HepG2 (cell line): Measurements from ENCODE around the gene CYB5D1. TPM values are rescaled to one million over a fixed set of nuclear protein-coding genes. Genes with fewer than 3 reads are reported as not detected.

Source experiments
- ATF7 ChIP-seq, 2 experiments: fragments of 450-650 bp in 1 of 2; sonication (generic) in 1 of 2; formaldehyde crosslinking in 1 of 2; IDR thresholded peaks; 2 replicates each; pipeline versions ENCODE4 v1.4.0 to v1.6.1; 2016 to 2020; ENCODE audit warnings: antibody characterized with exemption in 1 of 2, mild to moderate bottlenecking in 1 of 2, missing genetic modification reagents in 1 of 2
- CBX1 ChIP-seq: IDR thresholded peaks from one replicate; pipeline ENCODE4 v1.6.1; 2016; ENCODE audit warnings: antibody characterized with exemption, low read depth
- CEBPZ ChIP-seq: IDR thresholded peaks from 2 replicates; pipeline ENCODE4 v1.6.1; 2012; ENCODE audit warnings: low read length, improper control_type of control experiment
- NFAT5 ChIP-seq: sonication (generic); formaldehyde crosslinking; IDR thresholded peaks from 2 replicates; pipeline ENCODE4 v1.4.0; 2020; ENCODE audit warnings: missing genetic modification reagents
- NKX3-1 ChIP-seq: sonication (generic); formaldehyde crosslinking; IDR thresholded peaks from 2 replicates; pipeline ENCODE4 v1.5.0; 2020; ENCODE audit warnings: missing genetic modification reagents
- POLR2A ChIP-seq, 2 experiments: IDR thresholded peaks; 2 replicates each; pipeline ENCODE4 v1.6.1; 2011; ENCODE audit warnings: low read depth in 2 of 2, low read length in 2 of 2, mild to moderate bottlenecking in 1 of 2, moderate library complexity in 1 of 2; ENCODE audit not compliant: insufficient read depth in 1 of 2
- POLR2G ChIP-seq: fragments of 200-400 bp; formaldehyde crosslinking; IDR thresholded peaks from 2 replicates; pipeline ENCODE4 v1.6.1; 2018; ENCODE audit warnings: mild to moderate bottlenecking, low read depth, low read length, moderate library complexity
- SP140L ChIP-seq: sonication (generic); formaldehyde crosslinking; IDR thresholded peaks from 2 replicates; pipeline ENCODE4 v1.4.0; 2020; ENCODE audit warnings: missing genetic modification reagents, borderline replicate concordance
- STAT5B ChIP-seq: sonication (generic); formaldehyde crosslinking; IDR thresholded peaks from 2 replicates; pipeline ENCODE4 v1.4.0; 2020; ENCODE audit warnings: missing genetic modification reagents
- TBX2 ChIP-seq: sonication (generic); formaldehyde crosslinking; IDR thresholded peaks from 2 replicates; pipeline ENCODE4 v1.5.0; 2020; ENCODE audit warnings: missing genetic modification reagents, mild to moderate bottlenecking, borderline replicate concordance
- ZBTB10 ChIP-seq: sonication (generic); formaldehyde crosslinking; IDR thresholded peaks from 2 replicates; pipeline ENCODE4 v1.4.0; 2020; ENCODE audit warnings: missing genetic modification reagents, borderline replicate concordance
- ZKSCAN5 ChIP-seq: sonication (generic); formaldehyde crosslinking; IDR thresholded peaks from 2 replicates; pipeline ENCODE4 v1.5.1; 2020; ENCODE audit warnings: mild to moderate bottlenecking, missing genetic modification reagents
- ZNF143 ChIP-seq: sonication (generic); formaldehyde crosslinking; IDR thresholded peaks from 2 replicates; pipeline ENCODE4 v1.4.0; 2020; ENCODE audit warnings: missing genetic modification reagents
- ZNF468 ChIP-seq: sonication (generic); formaldehyde crosslinking; IDR thresholded peaks from 2 replicates; pipeline ENCODE4 v1.8.0; 2022; ENCODE audit warnings: mild to moderate bottlenecking, moderate library complexity, missing genetic modification reagents
- ZNF850 ChIP-seq: sonication (generic); formaldehyde crosslinking; conservative IDR thresholded peaks from 2 replicates; pipeline ENCODE4 v1.9.0; 2021; ENCODE audit warnings: mild to moderate bottlenecking, missing genetic modification reagents
- ZSCAN31 ChIP-seq: sonication (generic); formaldehyde crosslinking; IDR thresholded peaks from 2 replicates; pipeline ENCODE4 v1.5.0; 2020; ENCODE audit warnings: low read depth, mild to moderate bottlenecking, missing genetic modification reagents
- polyA plus RNA-seq, 8 experiments: library from polyadenylated mRNA; depleted of rRNA in 3 of 8; stranded (reverse) in 7 of 8; unstranded in 1 of 8; fragments of >200 nt; fragmentation: Illumina TruSeq in 4 of 8; extraction: Trizol in 4 of 8; gene quantifications; 2 replicates each; pipeline versions ENCODE4 v1.2.1 to v1.2.3, GENCODE V29; 2011 to 2016; ENCODE audit warnings: low read depth in 4 of 8, missing spikeins in 1 of 8, mixed read lengths in 1 of 8; ENCODE audit not compliant: insufficient read depth in 1 of 8
- total RNA-seq, 5 experiments: library from RNA; depleted of rRNA; stranded (reverse); fragments of >200 nt; fragmentation: Illumina TruSeq; extraction: Trizol; gene quantifications; 2 replicates each; pipeline ENCODE4 v1.2.3, GENCODE V29; 2016; ENCODE audit warnings: low read depth in 1 of 5

CYB5D1 gene
- total and polyA plus RNA-seq, 2 of the 13 experiments (the other 11 are each of a cell fraction or from before 2014, with no cell fraction given): 8.9 to 17.0 TPM

GRCh38 chr17:7851438-7852261, 6.2 kb upstream of the CYB5D1 start (continued):
- TF ChIP-seq ZBTB10 (CRISPR knock-in tag) (no peak), ATF7 (IDR thresholded peaks at IDR 0.05) (no peak), ATF7 (CRISPR knock-in tag; IDR thresholded peaks at IDR 0.05) (no peak), STAT5B (CRISPR knock-in tag) (no peak), TBX2 (peak; percentile 61; the same call in 1 of the 2 replicates), ZNF143 (no peak; the same call in 1 of the 2 replicates), ZNF850 (CRISPR knock-in tag) (no peak), POLR2A (IDR thresholded peaks at IDR 0.05; ENCODE audit: insufficient read depth in 1 of 2, low read depth in 2 of 2, low read length in 2 of 2) (peak in 1 of 2 experiments; percentile 28; a peak in 2 of 4 replicates), SP140L (CRISPR knock-in tag) (no peak), CBX1 (no peak), ZNF468 (CRISPR knock-in tag) (no peak), POLR2G (no peak), NFAT5 (CRISPR knock-in tag) (no peak), CEBPZ (no peak), ZKSCAN5 (CRISPR knock-in tag) (no peak), NKX3-1 (CRISPR knock-in tag) (no peak), ZSCAN31 (CRISPR knock-in tag) (no peak)
